ENCODE data around the gene ZFR2.
"Not testable (repeated sequence)": the region's sequence is repeated elsewhere in the genome, so short reads cannot be mapped to it uniquely, and the experiment has no call there.

Gene ZFR2

DNA sequence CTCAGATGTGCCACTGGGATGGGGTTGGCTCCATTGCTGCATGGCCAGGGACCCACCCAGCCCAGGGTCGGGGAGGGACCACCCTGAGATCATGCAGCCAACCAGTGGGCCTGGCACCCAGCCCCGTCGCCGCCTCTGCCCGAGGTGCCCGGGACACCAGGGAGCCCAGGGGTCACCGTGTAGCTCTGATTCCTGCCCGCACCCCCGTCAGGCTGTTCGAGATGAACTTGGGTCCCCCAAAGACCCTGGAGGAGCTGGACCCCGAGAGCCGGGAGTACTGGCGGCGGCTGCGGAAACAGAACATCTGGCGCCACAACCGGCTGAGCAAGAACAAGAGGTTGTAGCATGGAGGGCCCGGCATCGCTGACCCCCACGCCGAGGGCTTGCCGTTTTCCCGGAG is 101.8 kb downstream of the ZFR2 start:
- no peak for DNase-seq (ENCODE audit: low read depth)
- H3K4me3 ChIP-seq (ENCODE audit: low read depth, low read length) = no peak overlapping the region
- TF ChIP-seq POLR2A (IDR thresholded peaks at IDR 0.05; ENCODE audit: extremely low read depth, insufficient read length) (no peak), MYC (IDR thresholded peaks at IDR 0.05; ENCODE audit: low read depth, low read length) (no peak)
- TF ChIP-seq, protein P1, sequence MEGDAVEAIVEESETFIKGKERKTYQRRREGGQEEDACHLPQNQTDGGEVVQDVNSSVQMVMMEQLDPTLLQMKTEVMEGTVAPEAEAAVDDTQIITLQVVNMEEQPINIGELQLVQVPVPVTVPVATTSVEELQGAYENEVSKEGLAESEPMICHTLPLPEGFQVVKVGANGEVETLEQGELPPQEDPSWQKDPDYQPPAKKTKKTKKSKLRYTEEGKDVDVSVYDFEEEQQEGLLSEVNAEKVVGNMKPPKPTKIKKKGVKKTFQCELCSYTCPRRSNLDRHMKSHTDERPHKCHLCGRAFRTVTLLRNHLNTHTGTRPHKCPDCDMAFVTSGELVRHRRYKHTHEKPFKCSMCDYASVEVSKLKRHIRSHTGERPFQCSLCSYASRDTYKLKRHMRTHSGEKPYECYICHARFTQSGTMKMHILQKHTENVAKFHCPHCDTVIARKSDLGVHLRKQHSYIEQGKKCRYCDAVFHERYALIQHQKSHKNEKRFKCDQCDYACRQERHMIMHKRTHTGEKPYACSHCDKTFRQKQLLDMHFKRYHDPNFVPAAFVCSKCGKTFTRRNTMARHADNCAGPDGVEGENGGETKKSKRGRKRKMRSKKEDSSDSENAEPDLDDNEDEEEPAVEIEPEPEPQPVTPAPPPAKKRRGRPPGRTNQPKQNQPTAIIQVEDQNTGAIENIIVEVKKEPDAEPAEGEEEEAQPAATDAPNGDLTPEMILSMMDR (IDR thresholded peaks at IDR 0.05; ENCODE audit: low read depth, low read length) = no peak

DNA sequence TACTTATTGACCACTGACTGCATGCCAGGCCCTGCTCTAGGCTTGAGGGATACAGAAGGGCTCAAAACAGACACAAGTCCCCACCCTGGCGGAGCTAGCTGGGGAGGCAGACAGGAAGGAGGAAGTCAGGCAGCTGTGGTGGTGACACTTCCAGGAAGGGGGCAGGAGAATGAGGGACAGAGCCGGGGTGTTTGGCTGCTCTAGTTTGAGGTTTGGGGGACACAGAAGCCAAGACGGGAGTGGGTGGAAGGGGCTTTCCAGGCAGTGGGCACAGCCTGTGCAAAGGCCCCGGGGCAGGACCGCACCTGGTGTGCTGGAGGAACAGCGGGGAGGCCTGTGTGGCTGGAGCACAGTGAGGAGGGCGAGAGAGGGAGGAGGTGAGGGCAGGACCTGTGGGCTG is 102.3 kb downstream of the ZFR2 start:
- TF ChIP-seq, protein P2, sequence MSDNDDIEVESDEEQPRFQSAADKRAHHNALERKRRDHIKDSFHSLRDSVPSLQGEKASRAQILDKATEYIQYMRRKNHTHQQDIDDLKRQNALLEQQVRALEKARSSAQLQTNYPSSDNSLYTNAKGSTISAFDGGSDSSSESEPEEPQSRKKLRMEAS (IDR thresholded peaks at IDR 0.05; ENCODE audit: low read depth, low read length) = no peak
- TF ChIP-seq MYC (IDR thresholded peaks at IDR 0.05; ENCODE audit: low read depth, low read length) = no peak
- TF ChIP-seq, protein P1 (IDR thresholded peaks at IDR 0.05; ENCODE audit: low read depth, low read length) = no peak
- no peak for DNase-seq (ENCODE audit: low read depth)
- no peak overlapping the region for H3K4me3 ChIP-seq (ENCODE audit: low read depth, low read length)

DNA sequence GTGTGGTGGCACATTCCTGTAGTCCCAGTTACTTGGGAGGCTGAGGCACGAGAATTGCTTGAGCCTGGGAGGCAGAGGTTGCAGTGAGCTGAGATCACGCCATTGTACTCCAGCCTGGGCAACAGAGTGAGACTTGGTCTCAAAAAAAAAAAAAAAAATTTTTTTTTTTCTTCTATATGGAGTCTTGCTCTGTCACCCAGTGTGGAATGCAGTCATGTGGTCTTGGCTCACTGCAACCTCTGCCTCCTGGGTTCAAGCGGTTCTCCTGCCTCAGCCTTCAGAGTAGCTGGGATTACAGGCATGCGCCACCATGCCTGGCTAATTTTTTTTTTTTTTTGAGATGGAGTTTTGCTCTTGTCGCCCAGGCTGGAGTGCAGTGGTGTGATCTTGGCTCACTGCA is 103.1 kb downstream of the ZFR2 start:
- H3K4me3 ChIP-seq (ENCODE audit: low read depth, low read length); DNase-seq (ENCODE audit: low read depth): not testable (repeated sequence)

DNA sequence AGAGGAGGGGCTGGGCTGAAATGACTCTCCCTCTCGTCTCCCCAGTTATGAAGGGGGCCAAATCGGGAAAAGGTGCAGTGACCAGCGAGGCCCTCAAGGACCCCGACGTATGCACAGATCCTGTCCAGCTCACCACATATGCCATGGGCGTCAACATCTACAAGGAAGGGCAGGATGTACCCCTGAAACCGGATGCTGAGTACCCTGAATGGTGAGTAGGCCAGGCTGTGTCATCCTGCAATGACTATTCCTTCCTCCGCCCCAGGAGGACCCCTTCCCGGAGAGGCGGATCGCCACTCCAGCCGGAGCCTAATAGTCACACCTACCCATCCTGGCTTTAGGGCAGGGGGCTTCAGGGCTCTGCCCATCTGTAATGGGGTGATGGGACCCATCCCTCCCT is 103.7 kb downstream of the ZFR2 start:
- no peak overlapping the region for H3K4me3 ChIP-seq (ENCODE audit: low read depth, low read length)
- no peak for DNase-seq (ENCODE audit: low read depth)
- TF ChIP-seq, protein P2 (IDR thresholded peaks at IDR 0.05; ENCODE audit: low read depth, low read length) = no peak
- TF ChIP-seq MYC (IDR thresholded peaks at IDR 0.05; ENCODE audit: low read depth, low read length) = no peak
- TF ChIP-seq, protein P1 (IDR thresholded peaks at IDR 0.05; ENCODE audit: low read depth, low read length) = no peak
- TF ChIP-seq POLR2A (IDR thresholded peaks at IDR 0.05; ENCODE audit: extremely low read depth, insufficient read length) = no peak

DNA sequence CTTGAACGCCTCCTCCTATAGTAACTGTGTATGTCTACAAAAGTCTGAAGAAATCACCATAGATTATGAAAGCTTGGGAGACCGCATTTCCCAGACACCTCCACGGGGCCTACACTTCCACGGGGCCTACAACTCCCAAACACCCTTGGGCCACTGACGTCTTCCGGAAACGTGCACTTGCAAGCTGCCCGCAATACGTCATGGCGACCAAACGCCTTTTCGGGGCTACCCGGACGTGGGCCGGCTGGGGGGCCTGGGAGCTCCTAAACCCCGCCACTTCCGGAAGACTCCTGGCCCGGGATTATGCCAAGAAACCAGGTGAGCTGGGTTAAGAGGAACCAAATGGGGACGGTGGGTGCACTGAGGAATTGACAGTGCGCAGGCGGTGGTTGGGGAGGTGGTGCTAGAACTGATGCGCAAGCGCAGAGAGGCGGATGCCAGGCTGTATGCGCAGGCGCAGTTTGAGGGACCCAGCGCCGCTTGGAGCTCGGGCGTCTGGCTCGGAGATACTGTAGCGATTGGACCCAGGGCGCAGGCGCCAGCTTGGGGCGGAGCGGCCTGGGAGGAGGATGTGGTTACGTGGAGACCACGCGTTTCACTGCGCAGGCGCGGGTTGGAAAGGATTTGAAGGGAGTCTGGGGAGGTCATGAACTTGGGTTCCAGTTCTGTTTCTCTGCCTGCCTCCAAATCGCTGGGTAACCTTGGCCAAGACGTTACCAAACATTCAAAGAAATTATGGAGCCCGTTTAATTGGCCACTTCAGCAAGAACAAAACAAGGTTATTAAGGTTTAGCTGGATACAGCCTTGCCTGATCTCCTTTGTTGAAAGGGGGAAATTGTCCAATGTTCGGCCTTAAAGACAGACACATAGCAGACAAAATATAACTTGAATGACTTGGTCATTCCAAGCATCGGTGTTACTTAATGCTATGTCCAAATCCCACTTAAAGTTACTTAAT is 106.1 kb downstream of the ZFR2 start, which contains the start of gene MRPL54:
MRPL54 (plus strand) TSS at position 182 of the 959 bp plus-strand sequence; CDS start at position 201, 19 bp downstream.
- DNase-seq (ENCODE audit: low read depth) = peak; percentile 97
- H3K4me3 ChIP-seq (ENCODE audit: low read depth, low read length) = peak within 1 kb of the TSS; percentile 86
- TF ChIP-seq POLR2A (IDR thresholded peaks at IDR 0.05; ENCODE audit: extremely low read depth, insufficient read length) = peak; percentile 85
- TF ChIP-seq, protein P1 (IDR thresholded peaks at IDR 0.05; ENCODE audit: low read depth, low read length) = no peak
- TF ChIP-seq MYC (IDR thresholded peaks at IDR 0.05; ENCODE audit: low read depth, low read length) = peak; percentile 61; the same call in 1 of the 2 replicates
- TF ChIP-seq, protein P2 (IDR thresholded peaks at IDR 0.05; ENCODE audit: low read depth, low read length) = peak; percentile 31

DNA sequence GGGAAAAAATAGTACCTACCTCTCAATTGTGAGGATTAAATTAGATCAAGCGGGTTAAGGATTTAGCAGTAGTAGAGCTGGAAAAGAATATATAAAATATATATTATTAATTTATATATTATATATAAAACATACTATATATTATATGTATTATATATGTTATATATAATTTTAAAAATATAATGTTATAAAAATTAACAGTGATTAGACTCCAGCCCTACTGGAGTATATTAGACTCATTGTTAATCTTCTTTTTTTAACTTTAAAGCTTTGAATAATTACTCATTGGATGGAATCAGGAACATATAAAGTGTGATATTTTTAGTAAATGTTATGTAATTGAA is 106.7 kb downstream of the ZFR2 start:
- H3K4me3 ChIP-seq (ENCODE audit: low read depth, low read length) = peak overlapping the region; percentile 76
- TF ChIP-seq, protein P1 (IDR thresholded peaks at IDR 0.05; ENCODE audit: low read depth, low read length) = no peak
- TF ChIP-seq, protein P2 (IDR thresholded peaks at IDR 0.05; ENCODE audit: low read depth, low read length) = no peak
- no peak for DNase-seq (ENCODE audit: low read depth)

All from NB4 (cell line).